T-helper 17 cell (primary cell): ENCODE data around the gene ART5. TPM values are rescaled to one million over a fixed set of nuclear protein-coding genes. Genes with fewer than 3 reads are reported as not detected.
"Not testable (repeated sequence)": the region's sequence is repeated elsewhere in the genome, so short reads cannot be mapped to it uniquely, and the experiment has no call there.

Experiments
- ATAC-seq: fragments of 150-1000 bp; cut with Tn5 transposase; 2 replicates; pipeline ENCODE4 v1.10.0; 2021; ENCODE audit warnings: mild to moderate bottlenecking, moderate library complexity
- DNase-seq, 3 donors: peaks; one replicate each; pipeline versions ENCODE4 v3.0.0 to v3.0.0-alpha.2; 2020 to 2021
- H3K9me3 ChIP-seq: one replicate; pipeline ENCODE4 v1.7.0; 2013; ENCODE audit warnings: low read length, mild to moderate bottlenecking; ENCODE audit not compliant: control insufficient read depth, poor library complexity, severe bottlenecking
- H3K27ac Mint-ChIP-seq: one replicate; pipeline ENCODE4 v1.8.0; 2022; ENCODE audit warnings: mild to moderate bottlenecking, moderate library complexity, mixed read lengths
- H3K27me3 Mint-ChIP-seq: one replicate; pipeline ENCODE4 v1.8.0; 2022; ENCODE audit warnings: mixed read lengths
- H3K36me3 Mint-ChIP-seq: one replicate; pipeline ENCODE4 v1.8.0; 2022; ENCODE audit warnings: low read depth, mixed read lengths
- H3K4me1 Mint-ChIP-seq: one replicate; pipeline ENCODE4 v1.8.0; 2022; ENCODE audit warnings: mild to moderate bottlenecking, mixed read lengths
- H3K4me3 Mint-ChIP-seq: one replicate; pipeline ENCODE4 v1.8.0; 2022; ENCODE audit warnings: mild to moderate bottlenecking, moderate library complexity, mixed read lengths
- total RNA-seq, 4 donors: library from RNA in 2 of 4; stranded (reverse) in 2 of 4; gene quantifications; one replicate each; pipeline ENCODE4 v1.2.3 and lab custom pipeline; 2022 to 2026

The ART5 gene
- total RNA-seq, 2 donors from 2014 or later: not detected

DNA sequence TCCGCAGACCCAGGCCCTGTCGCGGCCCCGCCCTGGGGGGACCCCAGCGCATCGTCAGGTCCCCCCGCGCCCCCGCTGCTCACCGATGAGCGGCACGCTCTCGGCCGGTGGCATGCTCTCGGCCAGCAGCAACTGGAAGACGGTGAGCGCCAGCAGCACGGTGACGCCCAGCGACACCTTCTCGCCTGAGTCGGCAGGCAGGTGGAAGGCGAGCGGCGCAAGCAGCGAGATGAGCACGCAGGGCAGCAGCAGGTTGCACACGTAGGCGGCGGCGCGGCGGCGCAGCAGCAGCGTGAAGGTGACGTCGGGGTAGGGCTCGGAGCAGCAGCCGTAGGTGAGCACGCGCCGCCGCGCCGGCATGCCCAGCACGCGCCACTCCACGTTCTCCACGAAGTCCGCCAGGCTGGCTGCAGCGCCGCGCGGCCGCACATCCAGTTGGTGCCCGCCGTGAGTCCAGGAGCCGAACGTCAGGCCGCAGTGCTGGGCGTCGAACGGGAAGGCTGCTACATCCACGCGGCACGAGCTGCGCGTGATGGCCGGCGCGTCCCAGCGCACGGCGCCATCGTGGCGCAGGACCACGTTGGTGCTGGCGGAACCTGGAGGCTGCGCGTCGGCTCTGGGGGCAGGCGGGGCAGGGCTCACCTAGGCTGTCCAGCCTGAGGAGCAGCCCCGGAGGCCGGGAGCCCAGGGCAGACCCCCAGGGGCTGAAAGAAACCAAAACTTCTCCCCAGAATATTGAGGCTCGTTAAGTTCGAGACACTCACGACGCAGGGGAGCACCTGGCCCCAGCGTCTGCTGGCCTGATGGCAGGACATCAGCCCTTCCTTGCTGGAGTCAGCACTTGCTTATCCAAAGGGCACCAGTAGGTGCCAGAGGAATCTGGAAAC is 25.6 kb upstream of the ART5 start:
- DNase-seq: no peak
- H3K9me3 ChIP-seq: no peaks in the 10 kb centered on the region
- H3K4me1 Mint-ChIP-seq: peaks cover 4% of the 10 kb centered on the region
- H3K27ac Mint-ChIP-seq: no peak overlapping the region
- H3K27me3 Mint-ChIP-seq: no peaks in the 10 kb centered on the region
- H3K36me3 Mint-ChIP-seq: peaks cover 20% of the 10 kb centered on the region
- ATAC-seq: no peak
- H3K4me3 Mint-ChIP-seq: no peak overlapping the region

DNA sequence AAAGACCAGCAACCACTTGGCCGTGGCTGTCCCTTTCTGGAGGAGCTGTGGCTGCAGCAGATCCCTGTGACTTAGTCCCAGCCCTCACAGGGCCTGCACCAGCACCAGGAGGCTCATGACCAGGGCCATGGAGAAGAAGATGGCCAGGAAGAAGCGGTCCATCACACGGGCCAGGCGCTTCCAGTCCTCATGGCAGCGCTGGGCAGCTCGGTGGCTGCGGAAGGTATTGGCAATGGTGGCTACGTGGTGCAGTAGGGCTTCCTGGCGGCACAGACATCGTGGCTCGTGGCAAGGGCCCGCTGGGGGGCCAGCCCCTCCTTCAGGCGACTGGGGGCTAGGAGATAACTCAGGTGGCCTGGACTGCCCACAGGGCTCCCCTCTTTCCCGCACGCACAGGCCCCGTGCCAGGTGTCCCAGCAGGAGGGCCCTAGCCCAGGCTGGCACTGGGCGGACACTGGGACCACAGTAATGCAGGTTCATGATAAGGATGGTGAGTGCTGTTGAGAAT is 24.3 kb upstream of the ART5 start:
- Mint-ChIP-seq H3K4me3 (no peak overlapping the region), H3K36me3 (peaks cover 16% of the 10 kb centered on the region), H3K4me1 (peaks cover 2% of the 10 kb centered on the region), H3K27ac (no peak overlapping the region), H3K27me3 (no peaks in the 10 kb centered on the region)
- H3K9me3 ChIP-seq: no peaks in the 10 kb centered on the region
- ATAC-seq (no peak), DNase-seq (no peak)

DNA sequence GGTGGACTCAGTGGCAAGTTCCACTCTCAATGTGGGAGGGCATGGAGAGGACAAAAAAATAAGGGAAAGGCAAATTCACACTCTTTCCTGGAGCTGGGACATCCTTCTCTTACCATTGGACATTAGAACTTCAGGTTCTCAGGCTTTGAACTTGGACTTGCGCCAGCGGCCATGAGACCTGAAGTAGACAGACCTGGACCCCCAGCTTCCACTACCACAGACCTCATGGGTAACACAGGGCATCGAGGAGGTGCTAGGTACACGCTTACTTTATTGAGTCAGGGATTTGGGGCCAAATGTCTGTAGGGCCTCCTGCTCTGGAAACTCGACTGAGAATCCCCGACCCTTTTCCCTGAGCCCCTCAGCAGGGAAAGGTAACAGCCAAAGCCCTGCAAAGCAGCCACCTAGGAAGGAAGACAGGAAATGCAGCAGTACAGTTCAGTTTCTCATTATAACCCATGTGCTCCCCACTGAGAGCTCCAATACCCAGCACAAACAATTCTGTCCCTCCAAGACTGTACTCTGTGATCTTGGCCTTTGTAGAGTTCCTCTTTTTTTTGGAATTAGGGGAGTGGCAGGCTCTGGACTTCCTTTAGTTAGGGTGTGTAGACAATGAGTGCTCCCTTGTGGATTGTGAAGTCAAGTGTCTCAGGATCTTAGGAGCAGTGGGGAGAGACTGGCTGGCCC is 23.7 kb upstream of the ART5 start:
- DNase-seq: no peak
- H3K36me3 Mint-ChIP-seq: peaks cover 10% of the 10 kb centered on the region
- H3K4me1 Mint-ChIP-seq: peaks cover 2% of the 10 kb centered on the region
- no peak for ATAC-seq
- no peaks in the 10 kb centered on the region for H3K27me3 Mint-ChIP-seq
- H3K27ac Mint-ChIP-seq: no peak overlapping the region
- H3K4me3 Mint-ChIP-seq: no peak overlapping the region
- no peaks in the 10 kb centered on the region for H3K9me3 ChIP-seq

DNA sequence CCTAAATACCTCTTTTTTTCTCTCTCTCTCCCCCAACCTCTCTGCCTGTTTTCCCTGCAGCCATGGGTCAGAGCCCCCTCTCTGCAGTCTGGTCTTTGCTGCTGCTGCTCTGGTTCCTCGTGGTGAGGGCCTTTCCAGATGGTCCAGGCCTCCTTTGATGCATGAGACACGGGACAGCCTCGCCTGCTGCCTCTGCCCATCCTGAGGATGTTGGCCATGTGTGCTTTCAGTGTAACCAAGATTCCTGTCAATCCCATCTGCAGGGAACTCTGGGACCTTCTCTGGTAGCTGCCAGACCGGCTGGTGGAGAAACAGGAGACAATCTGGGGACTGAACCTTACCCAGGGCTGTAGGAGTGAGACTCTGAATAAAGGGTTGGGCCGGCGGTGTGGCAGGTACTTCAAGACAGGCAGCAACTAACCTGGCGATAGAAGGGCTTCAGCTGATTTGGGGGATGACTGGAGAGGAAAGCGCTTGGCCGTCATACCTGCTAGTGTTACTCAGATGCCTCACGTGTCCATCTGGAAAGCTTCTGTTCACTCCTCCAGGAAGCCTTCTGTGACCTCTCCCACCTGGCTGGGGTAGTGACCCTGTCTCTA is 22.3 kb upstream of the ART5 start:
- Mint-ChIP-seq H3K4me1 (peaks cover 2% of the 10 kb centered on the region), H3K36me3 (peaks cover 7% of the 10 kb centered on the region), H3K27me3 (no peaks in the 10 kb centered on the region), H3K27ac (no peak overlapping the region), H3K4me3 (no peak overlapping the region)
- no peaks in the 10 kb centered on the region for H3K9me3 ChIP-seq
- ATAC-seq (no peak), DNase-seq (no peak)

DNA sequence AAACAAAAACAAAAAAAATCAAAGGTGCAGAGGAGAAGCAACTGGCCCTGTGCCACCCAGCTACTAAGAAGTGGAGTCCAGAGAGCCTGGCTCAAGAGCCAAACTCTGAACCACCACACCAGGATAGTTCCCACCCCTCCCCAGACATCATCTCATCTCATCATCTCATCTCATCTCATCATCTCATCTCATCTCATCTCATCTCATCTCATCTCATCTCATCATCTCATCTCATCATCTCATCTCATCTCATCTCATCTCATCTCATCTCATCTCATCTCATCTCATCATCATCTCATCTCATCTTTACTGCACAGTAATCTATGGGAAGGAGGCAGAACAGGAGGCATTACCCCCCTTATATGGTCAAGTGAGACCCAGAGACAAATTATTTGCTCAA is 21.1 kb upstream of the ART5 start:
- ATAC-seq (no peak), DNase-seq (no peak)
- peaks cover 4% of the 10 kb centered on the region for H3K27me3 Mint-ChIP-seq
- H3K36me3 Mint-ChIP-seq: peaks cover 7% of the 10 kb centered on the region
- H3K4me1 Mint-ChIP-seq: peaks cover 2% of the 10 kb centered on the region
- no peak overlapping the region for H3K4me3 Mint-ChIP-seq
- H3K9me3 ChIP-seq: no peaks in the 10 kb centered on the region
- no peak overlapping the region for H3K27ac Mint-ChIP-seq

DNA sequence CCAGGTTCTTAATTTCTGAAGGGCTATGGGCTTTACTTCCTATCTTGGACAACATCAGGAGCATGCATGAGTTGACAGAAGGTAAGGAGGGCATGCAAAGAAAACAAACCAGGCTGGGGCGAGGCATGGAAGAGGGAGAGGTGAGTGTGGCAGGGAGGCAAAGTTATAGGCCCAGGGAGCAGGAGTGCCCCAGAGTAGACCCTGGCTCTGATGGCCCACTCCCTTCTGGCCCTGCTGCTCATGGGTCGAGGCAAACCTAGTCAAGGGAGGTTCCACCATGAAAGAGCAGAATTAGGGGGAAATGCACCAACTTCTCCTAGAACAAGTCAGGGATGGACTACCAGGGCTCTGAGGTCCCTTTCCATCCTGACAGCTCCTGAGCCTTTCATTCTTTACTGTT is 19.2 kb upstream of the ART5 start:
- Mint-ChIP-seq H3K36me3 (peaks cover 7% of the 10 kb centered on the region), H3K4me3 (no peak overlapping the region), H3K4me1 (peaks cover 2% of the 10 kb centered on the region), H3K27ac (no peak overlapping the region), H3K27me3 (peaks cover 12% of the 10 kb centered on the region)
- H3K9me3 ChIP-seq: no peaks in the 10 kb centered on the region
- no peak for DNase-seq
- no peak for ATAC-seq

DNA sequence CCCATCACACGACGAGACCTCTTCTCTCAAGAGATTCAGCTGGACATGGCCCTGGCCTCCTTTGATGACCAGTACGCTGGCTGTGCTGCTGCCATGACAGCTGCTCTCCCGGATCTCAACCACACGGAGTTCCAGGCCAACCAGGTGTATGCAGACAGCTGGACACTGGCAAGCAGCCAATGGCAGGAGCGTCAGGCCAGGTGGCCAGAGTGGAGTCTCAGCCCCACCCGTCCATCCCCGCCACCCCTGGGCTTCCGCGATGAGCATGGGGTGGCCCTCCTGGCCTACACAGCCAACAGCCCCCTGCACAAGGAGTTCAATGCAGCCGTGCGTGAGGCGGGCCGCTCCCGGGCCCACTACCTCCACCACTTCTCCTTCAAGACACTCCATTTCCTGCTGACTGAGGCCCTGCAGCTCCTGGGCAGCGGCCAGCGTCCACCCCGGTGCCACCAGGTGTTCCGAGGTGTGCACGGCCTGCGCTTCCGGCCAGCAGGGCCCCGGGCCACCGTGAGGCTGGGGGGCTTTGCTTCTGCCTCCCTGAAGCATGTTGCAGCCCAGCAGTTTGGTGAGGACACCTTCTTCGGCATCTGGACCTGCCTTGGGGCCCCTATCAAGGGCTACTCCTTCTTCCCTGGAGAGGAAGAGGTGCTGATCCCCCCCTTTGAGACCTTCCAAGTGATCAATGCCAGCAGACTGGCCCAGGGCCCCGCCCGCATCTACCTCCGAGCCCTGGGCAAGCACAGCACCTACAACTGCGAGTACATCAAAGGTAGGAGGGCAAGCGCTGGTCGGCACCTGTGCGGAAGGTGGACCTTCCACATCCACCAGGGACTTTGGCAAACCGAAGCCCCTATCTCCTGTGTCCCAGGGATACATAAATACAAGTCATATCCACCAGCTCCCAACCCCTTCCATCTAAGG is 18.1 kb upstream of the ART5 start:
- Mint-ChIP-seq H3K36me3 (peaks cover 3% of the 10 kb centered on the region), H3K4me1 (peaks cover 2% of the 10 kb centered on the region), H3K4me3 (no peak overlapping the region), H3K27ac (no peak overlapping the region), H3K27me3 (peaks cover 12% of the 10 kb centered on the region)
- no peaks in the 10 kb centered on the region for H3K9me3 ChIP-seq
- no peak for ATAC-seq
- DNase-seq: no peak

DNA sequence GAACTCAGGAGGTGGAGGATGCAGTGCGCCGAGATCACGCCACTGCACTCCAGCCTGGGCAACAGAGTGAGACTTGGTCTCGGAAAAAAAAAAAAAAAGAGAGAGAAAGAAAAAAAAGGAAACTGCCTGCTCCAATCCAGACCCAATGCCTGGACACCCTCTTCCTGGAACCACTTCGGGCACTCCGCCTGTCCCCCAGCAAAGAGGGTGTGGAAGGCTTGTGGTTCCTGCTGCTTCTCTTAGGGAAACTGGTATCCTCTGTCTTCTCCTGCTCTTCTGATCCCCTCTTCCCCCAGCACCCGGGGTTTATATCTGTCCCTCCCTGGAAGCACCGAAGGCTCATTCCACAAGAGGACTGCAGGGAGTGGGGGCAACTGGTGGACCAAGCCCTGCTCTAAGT is 16.5 kb upstream of the ART5 start:
- ATAC-seq: no peak
- Mint-ChIP-seq H3K4me1 (peaks cover 2% of the 10 kb centered on the region), H3K36me3 (no peaks in the 10 kb centered on the region), H3K27ac (no peak overlapping the region), H3K27me3 (peaks cover 12% of the 10 kb centered on the region), H3K4me3 (no peak overlapping the region)
- no peak for DNase-seq
- H3K9me3 ChIP-seq: no peaks in the 10 kb centered on the region

DNA sequence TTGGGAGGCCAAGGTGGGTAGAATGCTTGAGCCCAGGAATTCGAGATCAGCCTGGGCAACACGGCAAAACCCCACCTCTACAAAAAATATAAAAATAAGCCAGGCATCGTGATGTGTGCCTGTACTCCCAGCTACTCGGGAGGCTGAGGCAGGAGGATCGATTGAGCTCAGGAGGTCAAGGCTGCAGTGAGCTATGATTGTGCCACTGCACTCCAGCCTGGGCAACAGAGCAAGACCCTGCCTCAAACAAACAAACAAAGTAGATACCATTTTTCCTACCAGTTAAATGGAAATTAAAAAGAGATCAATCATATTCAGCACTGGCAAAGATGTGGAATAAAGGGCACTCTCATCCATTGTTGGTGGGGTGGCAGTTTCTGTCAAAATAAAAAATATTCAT is 15.5 kb upstream of the ART5 start:
- not testable (repeated sequence) for H3K4me3 Mint-ChIP-seq, H3K9me3 ChIP-seq, ATAC-seq, DNase-seq, H3K4me1 Mint-ChIP-seq, H3K27ac Mint-ChIP-seq, H3K36me3 Mint-ChIP-seq
- peaks cover 12% of the 10 kb centered on the region for H3K27me3 Mint-ChIP-seq

DNA sequence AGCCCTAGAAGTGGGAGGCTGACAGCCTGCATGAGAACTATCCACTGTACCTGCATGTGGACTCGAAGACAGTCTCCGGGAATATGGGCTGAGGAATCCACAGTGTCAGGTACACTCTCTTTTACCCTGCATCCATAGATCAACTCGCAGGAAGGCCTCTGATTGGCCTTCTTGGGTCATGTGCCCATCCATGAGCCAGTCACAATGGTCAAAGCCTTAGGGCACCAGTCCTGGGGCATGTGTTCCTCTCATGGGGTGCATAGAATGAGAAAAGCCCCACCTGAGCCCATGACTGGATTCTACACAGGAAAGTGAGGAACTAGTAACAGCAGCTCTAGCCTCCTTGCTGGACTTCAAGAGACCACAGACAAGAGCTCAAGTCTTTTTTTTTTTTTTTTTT is 13.8 kb upstream of the ART5 start:
- H3K36me3 Mint-ChIP-seq: no peaks in the 10 kb centered on the region
- H3K9me3 ChIP-seq: no peaks in the 10 kb centered on the region
- DNase-seq (no peak), ATAC-seq (peak; percentile 21)
- H3K27me3 Mint-ChIP-seq: peaks cover 22% of the 10 kb centered on the region
- no peaks in the 10 kb centered on the region for H3K4me1 Mint-ChIP-seq
- H3K4me3 Mint-ChIP-seq: no peak overlapping the region
- H3K27ac Mint-ChIP-seq: no peak overlapping the region

DNA sequence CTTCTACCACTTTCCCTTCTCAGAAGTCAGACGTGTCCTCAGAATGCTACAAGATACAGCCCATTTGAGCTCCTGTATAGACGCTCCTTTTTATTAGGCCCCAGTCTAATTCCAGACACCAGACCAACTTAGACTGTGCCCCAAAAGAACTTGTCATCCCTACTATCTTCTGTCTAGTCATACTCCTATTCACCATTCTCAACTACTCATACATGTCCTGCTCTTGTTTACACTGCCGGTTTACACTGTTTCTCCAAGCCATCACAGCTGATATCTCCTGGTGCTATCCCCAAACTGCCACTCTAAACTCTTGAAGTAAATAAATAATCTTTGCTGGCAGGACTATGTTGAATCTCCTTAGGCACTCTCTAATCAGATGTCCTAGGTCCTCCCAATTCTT is 10.7 kb upstream of the ART5 start:
- ATAC-seq, H3K36me3 Mint-ChIP-seq, DNase-seq, H3K4me3 Mint-ChIP-seq, H3K27ac Mint-ChIP-seq, H3K9me3 ChIP-seq, H3K4me1 Mint-ChIP-seq: not testable (repeated sequence)
- peaks cover 48% of the 10 kb centered on the region for H3K27me3 Mint-ChIP-seq

DNA sequence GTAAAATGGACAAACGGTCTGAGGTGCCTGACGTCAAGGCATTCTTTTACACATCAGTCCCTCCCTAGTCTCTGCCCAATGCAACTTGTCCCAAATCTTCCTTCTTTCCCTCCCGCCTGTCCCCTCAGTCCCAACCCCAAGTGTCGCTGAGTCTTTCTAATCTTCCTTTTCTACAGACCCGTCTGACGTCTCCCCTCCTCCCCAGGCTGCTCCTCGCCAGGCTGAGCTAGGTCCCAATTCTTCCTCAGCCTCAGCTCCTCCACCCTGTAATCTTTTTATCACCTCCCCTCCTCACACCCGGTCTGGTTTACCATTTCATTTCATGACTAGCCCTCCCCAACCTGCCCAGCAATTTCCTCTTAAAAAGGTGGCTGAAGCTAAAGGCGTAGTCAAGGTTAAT is 7.6 kb upstream of the ART5 start:
- not testable (repeated sequence) for DNase-seq, H3K4me3 Mint-ChIP-seq, H3K27ac Mint-ChIP-seq, H3K9me3 ChIP-seq, ATAC-seq
- H3K4me1 Mint-ChIP-seq: peaks cover 10% of the 10 kb centered on the region
- peaks cover 11% of the 10 kb centered on the region for H3K36me3 Mint-ChIP-seq
- peaks cover 66% of the 10 kb centered on the region for H3K27me3 Mint-ChIP-seq
